Bronchial epithelial cell (primary cell): ENCODE results near the gene MRPS23. TPM values are rescaled to one million over a fixed set of nuclear protein-coding genes. Genes with fewer than 3 reads are reported as not detected.

ENCODE experiments used
- DNase-seq: peaks from one replicate; pipeline ENCODE4 v3.0.0-alpha.2; 2010; ENCODE audit warnings: low read depth
- FAIRE-seq: peaks from 2 replicates; lab custom pipeline; 2011; peaks lifted over from hg19 to GRCh38; lab: Jason Lieb, UNC
- H3K27me3 ChIP-seq: 2 replicates; pipeline ENCODE4 v1.5.1; 2011; ENCODE audit warnings: low read length; ENCODE audit not compliant: control insufficient read depth, insufficient read depth
- H3K36me3 ChIP-seq: 2 replicates; pipeline ENCODE4 v1.5.1; 2011; ENCODE audit warnings: low read length; ENCODE audit not compliant: control insufficient read depth, insufficient read depth
- H3K4me3 ChIP-seq: 2 replicates; pipeline ENCODE4 v1.5.1; 2011; ENCODE audit warnings: mild to moderate bottlenecking, low read depth, low read length, control low read depth
- CTCF ChIP-seq: IDR thresholded peaks from 2 replicates; pipeline ENCODE4 v1.5.1; 2011; ENCODE audit warnings: mild to moderate bottlenecking, moderate library complexity, low read length, control low read depth, inconsistent platforms; ENCODE audit not compliant: insufficient read depth, severe bottlenecking
- total RNA-seq: library from RNA; depleted of rRNA; stranded (reverse); fragments of >200 nt; gene quantifications from 2 replicates; pipeline ENCODE4 v1.2.1, GENCODE V29; 2014

MRPS23 gene
- total RNA-seq, 1 donor from 2014 or later, result 40.5 TPM

DNA sequence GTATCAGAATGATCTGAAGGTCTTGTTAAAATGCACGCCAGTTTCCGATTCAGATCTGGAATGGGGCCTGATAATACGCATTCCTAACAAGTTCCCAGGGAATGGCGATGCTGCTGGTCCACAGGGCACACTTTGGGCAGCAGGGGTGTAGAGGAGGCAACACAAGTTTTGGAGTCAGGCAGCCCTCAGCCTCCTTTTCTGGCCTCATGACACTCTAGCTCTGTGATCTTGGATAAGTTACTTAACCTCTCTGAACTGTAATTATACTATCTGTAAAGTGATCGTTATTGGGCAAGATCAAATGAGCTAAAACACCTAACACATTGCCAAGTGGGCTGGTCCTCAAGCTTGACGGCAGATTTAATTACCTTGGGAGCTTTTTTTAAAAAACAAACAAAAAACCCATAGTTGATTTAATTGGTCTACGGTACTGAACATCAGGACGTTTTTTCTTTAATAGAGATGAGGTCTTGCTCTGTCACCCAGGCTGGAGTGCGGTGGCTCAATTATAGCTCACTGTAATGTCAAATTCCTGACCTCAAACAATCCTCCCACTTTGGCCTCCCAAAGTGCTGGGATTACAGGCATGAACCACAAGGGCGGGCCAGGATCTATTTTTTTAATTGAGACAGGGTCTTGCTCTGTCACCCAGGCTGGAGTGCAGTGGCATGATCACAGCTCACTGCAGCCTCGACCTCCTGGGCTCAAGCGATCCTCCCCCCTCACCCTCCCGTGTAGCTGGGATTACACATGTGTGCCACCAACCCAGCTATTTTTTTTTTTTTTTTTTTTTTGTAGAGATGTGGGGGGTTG is 10.0 kb upstream of the MRPS23 start:
- H3K27me3 ChIP-seq, result no peaks in the 10 kb centered on the region
- FAIRE-seq, result no peak
- no peak overlapping the region for H3K4me3 ChIP-seq
- TF ChIP-seq CTCF, result no peak
- H3K36me3 ChIP-seq, result peaks cover 1% of the 10 kb centered on the region
- no peak for DNase-seq

GRCh38 chr17:57858838-57859237 is 9.0 kb upstream of the MRPS23 start:
- Histone ChIP-seq H3K27me3 (no peaks in the 10 kb centered on the region), H3K4me3 (no peak overlapping the region), H3K36me3 (peaks cover 1% of the 10 kb centered on the region)
- DNase-seq (no peak), FAIRE-seq (no peak)
- no peak for TF ChIP-seq CTCF

- no peak overlapping the region for H3K4me3 ChIP-seq
- no peak for DNase-seq
- no peaks in the 10 kb centered on the region for H3K27me3 ChIP-seq
- no peak for TF ChIP-seq CTCF
- no peak for FAIRE-seq
- H3K36me3 ChIP-seq, result no peaks in the 10 kb centered on the region
Observed at GRCh38 chr17:57856792-57857620, 7.2 kb upstream of the MRPS23 start.

GRCh38 chr17:57855391-57856035 is 5.7 kb upstream of the MRPS23 start:
- Histone ChIP-seq H3K4me3 (no peak overlapping the region), H3K27me3 (no peaks in the 10 kb centered on the region), H3K36me3 (no peaks in the 10 kb centered on the region)
- FAIRE-seq (no peak), DNase-seq (no peak)
- no peak for TF ChIP-seq CTCF

- TF ChIP-seq CTCF, result no peak
- H3K27me3 ChIP-seq, result no peaks in the 10 kb centered on the region
- H3K4me3 ChIP-seq, result no peak overlapping the region
- FAIRE-seq, result no peak
- no peaks in the 10 kb centered on the region for H3K36me3 ChIP-seq
- no peak for DNase-seq
Observed at GRCh38 chr17:57853695-57854094, 3.9 kb upstream of the MRPS23 start.
